ENCODE measurements around the gene ZNF485.
"Not testable (repeated sequence)": the region's sequence is repeated elsewhere in the genome, so short reads cannot be mapped to it uniquely, and the experiment has no call there.

Gene ZNF485

DNA sequence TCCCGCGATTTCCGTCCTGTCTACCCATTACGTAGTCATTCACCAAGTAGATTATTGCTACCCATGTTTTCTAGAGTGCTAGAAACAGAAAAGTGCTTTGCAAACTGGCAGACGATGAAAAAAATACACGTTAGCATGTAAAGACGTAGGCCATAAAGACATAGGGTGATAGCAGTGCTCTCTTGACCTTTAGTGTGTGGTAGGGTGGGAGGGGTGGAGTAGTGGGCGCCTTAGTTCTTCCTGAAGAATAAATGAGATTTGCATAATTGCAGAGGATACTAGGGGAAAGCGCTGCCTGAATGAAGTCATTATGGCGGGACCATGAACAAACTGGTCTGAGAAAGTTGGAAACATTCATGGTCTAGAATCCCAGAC, 948 bp downstream of the ZNF485 start:
- DNase-seq: no peak

DNA sequence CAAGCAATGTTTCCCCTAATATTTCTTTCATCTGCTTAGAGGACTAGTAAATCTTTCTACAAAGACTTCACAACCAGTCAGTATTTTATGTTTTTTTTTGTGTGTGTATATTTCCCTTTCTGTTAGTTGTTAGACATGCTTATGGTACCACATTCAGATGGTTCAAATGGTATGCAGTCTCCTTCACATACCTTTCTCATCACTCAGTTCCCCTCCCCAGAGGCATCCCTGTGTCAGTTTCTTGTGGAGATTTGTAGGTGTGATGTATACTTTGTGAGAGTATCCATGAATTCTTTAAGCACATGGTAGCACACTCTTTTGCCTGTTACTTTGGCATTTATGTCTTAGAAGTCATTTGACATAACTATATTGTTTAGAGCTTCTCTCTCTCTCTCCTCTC, 4.4 kb downstream of the ZNF485 start:
- DNase-seq: no peak

DNA sequence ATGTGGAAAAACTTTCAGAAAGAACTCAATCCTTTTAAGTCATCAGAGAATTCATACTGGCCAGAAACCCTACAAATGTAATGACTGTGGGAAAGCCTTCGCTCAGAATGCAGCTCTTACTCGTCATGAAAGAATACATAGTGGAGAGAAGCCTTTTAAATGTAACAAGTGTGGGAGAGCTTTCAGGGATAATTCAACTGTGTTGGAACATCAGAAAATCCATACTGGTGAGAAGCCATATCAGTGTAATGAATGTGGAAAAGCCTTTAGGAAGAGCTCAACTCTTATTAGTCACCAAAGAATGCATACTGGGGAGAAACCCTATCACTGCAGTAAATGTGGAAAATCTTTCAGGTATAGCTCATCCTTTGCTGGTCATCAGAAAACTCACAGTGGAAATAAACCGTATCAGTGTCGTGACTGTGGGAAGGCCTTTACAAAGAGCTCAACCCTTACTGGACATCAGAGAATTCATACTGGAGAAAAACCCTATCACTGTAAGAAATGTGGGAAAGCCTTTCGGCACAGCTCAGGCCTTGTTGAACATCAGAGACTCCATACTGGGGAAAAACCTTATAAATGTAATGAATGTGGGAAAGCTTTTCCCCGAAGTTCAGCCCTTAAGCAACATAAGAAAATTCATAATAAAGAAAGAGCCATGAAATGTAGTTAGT, 10.6 kb downstream of the ZNF485 start:
- DNase-seq: no peak

DNA sequence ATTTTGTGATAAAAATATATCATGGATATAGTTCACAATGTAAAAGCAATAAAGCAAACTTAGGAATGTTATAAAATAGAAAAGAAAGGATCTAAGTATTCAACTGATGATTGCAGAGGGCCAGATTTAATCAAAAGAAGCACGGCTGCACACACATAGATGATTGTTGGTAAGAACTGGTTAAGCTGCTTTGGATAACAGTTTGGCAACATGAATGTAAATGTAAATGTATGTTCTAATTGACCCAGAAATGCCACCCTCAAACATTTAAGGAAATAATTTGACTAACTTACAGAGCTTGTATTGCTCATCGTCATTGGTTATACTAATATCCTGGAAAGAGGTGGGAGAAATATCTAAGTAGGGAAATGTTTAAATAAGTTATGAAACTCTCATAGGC, 13.1 kb downstream of the ZNF485 start:
- DNase-seq: no peak

DNA sequence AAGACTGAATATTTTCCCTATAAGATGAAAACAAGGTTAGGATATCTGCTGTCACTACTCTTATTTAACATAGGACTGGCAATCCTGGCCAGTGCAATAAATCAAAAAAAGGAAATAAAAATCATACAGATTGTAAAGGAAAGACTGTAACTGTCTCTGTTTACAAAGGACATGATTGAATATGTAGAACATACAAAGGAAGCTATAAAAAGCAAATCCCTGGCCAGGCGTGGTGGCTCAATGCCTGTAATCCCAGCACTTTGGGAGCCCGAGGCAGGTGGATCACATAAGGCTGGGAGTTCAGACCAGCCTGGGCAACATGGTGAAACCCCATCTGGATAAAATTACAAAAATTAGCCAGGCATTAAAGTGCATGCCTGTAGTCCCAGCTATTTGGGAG, 15.8 kb downstream of the ZNF485 start:
- DNase-seq: no peak

DNA sequence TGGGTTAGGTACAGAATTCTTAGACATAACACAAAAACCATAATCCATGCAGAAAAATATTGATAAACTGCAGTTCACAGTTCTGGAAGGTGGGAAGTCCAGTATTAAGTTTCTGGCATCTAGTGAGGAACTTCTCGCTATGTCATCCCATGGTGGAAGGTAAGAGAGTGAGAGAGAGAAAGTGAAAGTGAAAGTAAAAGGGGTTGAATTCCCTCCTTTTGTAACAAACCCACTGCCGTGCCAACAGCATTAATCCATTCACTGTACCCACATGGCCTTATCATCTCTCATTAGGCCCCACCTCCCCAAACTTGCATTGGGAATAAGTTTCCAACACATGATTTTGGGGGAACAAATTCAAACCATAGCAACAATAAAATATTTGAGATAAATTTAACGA, 17.1 kb downstream of the ZNF485 start:
- no peak for DNase-seq

DNA sequence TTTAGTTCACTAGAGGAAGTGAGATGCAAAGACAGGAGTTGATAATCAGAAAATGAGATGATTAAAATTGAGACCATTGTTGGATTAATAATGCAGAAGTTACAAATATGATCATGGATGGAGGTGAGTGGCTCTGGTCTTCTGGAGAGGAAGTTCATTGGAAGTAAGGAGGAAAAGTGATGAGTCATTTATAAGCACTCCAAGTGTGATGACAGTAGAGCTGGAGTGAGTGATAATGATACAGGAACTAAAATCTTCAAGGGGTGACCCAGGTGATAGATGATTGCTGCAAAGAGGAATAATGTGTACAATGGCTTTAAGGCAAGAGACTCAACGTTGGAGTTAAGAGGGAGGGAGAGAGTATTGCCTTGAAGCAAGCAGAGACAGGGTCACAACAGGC, 21.7 kb downstream of the ZNF485 start:
- no peak for DNase-seq

DNA sequence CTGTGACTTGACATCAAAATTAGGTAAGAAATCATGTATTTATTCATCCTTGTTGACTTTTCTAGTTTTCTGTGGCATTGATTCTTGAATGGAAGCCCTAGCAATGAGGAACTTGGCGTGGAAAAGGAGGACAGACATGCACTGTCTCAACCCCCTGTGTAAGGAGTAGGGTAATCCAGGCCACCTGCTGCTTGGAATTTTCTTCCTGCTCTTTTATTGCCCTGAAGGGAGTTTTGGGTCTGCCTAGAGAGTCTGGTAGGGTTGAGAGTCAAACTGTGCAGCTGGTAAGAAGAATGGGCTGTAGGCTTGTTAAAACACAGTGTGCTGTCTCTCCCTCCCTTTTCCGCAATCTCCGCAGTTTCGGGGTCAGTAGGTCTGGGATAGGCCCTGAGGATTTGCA, 22.7 kb downstream of the ZNF485 start:
- DNase-seq: no peak

DNA sequence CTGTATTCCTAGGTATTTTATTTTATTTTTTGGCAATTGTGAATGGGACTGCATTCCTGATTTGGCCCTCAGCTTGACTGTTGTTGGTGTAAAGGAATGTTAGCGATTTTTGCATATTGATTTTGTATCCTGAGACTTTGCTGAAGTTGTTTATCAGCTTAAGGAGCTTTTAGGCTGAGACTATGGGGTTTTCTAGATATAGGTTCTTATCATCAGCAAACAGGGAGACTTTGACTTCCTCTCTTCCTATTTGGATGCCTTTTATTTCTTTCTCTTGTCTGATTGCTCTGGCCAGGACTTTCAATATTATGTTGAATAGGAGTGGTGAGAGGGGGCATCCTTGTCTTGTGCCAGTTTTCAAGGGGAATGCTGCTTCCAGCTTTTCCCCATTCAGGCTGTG, 29.6 kb downstream of the ZNF485 start:
- DNase-seq: not testable (repeated sequence)

DNA sequence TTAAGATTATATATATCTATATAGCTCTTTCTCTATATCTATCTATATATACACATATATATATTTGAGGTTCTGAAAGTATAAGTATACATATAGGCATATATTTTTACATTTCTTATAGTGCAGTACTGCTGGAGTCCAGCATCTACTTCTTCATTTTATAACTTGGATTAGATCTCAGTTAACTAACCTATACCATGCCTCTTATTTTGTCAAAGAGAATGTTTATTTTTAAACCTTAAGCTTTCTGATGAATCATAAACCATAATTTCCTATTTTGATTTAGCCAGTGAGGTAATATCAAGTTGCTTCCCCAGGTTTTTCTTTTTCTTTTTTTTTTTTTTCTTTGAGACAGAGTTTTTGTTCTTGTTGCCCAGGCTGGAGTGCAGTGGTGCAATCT, 34.4 kb downstream of the ZNF485 start:
- no peak for DNase-seq

DNA sequence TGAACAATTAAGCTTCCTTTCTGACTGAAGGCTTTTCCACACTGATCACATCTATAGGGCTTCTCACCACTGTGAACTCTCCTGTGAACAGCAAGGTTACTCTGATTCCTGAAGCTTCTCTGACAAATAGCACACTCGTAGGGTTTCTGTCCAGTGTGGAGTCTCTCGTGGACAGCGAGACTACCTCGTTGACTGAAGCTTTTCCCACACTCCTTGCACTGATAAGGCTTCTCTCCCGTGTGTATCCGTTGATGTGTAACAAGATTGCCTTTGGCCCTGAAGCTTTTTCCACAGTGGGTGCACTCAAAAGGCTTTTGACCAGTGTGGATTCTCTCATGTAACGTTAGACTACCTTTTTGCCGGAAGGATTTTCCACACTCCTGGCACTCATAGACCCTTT, 38.0 kb downstream of the ZNF485 start:
- no peak for DNase-seq

DNA sequence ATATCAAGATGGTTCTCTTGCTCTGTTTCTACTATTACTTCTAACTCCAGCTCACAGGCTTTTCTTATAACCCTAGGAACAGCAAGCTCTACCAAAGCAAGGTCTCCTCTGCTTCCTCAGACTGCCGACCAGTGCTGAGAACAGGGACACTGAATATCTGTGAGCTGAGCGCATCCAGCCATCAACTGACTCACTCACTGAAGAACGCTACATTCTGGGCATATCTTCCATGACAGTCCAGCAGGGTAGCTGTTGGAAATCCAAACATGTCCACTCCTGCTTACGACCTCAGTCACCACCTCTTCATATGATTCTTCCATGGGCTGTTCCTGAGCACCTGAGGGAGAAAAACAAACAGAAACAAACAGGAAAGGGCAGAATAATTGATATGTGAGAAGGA, 39.6 kb downstream of the ZNF485 start:
- DNase-seq: no peak

DNA sequence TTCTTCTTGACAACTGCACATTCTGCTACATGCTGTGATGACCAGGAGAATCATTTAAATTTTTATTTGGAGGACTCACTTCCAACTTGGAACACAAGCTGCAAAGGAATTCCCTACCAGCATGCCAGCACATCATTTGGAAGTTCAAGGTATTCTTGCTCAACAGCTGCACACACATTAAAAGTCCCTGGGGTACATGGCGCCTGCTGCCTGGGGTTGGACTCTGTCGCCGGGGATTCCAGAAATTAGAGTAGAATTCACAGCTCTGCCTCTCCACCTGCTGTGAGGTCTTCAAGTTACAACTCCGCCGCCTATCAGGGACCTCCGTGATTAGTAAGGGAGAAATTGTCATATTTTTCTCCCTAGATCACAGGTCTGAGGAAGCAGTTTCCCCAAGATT, 41.3 kb downstream of the ZNF485 start:
- DNase-seq: no peak

DNA sequence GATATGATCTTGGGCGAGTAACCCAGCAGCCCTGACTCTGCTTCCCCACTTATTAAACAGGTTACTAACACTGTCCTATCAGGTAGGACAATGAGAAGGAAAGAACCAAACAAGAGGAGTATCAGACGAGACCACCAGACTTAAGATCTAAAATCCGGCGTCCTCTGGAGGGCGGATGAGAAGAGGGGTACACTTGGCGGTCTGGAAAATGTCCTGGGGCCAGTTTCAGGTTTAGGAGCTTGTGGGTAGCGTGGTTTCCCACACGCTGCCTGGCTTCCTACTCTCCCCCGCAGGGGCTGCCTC, 41.8 kb downstream of the ZNF485 start:
- DNase-seq: no peak

DNA sequence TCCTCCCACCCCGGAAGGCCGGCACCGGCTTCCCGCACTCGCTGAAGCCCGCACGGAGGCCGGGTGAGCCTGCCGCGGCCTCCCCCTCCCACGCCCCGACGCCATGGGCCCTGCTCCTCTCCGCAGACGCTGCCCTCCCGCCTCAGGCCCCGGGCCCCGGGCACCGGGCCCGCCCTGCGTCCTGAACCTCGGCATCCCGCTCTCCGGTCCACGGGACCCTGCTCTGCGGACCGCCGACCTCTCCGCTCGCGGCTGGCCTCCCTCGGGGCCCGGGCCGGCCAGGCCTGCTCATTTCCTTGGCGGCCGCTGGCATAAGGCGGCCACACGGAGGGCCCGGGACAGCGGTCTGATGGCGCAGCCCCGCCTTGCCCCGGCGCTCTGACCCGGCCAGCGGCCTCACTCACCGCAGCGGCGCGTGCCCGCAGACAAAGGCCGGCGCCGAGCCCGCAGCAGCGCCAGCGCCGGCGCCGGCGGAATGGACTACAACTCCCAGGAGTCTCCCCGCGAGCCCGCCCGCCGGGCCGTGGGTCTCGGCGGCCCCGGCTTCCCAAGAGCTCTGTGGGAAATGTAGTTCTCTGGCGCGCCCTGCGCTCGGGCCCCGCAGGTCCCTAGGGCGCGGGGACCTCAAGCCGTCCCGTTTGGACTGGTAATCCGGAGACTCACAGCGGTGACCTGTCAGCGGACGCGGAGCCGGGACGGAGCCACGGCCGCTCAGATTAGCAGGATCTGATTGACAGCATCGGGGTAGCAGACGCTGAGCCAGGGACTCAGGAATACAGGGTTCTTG, 42.4 kb downstream of the ZNF485 start, which contains the start of gene ZNF32:
Gene ZNF32, minus strand, starts transcription at position 484 of the 787 bp plus-strand sequence. CDS start 2,748 bp downstream, outside the sequence.
- DNase-seq: peak; percentile 96

DNA sequence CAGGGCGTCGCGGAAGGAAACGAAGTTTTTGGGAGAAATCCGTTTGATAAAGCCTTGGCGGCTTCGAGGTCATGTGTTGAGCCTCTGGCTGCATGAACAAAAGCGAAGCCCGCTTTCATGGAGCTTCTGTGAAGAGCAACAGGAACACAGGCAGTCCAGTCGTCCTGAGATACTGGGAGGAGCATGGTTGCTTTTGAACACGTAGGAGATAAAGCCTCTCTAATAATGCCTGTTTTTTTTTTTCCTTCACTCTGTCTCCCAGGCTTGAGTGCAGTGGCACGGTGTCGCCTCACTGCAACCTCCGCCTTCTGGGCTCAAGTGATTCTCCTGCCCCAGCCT, 42.9 kb downstream of the ZNF485 start:
- DNase-seq: no peak

DNA sequence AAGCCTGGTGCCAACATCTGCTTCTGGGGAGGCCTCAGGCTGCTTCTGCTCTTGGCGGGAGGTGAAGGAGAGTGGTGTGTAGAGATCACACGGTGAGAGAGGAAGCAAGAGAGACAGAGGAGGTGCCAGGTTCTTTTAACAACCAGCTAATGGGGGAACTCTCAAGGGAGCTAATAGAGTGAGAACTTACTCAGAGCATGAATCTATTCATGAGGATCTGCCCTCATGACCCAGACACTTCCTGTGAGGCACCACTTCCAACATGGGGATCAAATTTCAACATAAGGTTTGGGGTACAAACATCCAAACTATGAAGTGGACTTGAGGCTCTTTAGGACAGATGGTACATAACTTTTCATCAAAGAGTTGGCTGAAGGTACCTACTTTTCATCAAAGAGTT, 47.5 kb downstream of the ZNF485 start:
- DNase-seq: no peak

DNA sequence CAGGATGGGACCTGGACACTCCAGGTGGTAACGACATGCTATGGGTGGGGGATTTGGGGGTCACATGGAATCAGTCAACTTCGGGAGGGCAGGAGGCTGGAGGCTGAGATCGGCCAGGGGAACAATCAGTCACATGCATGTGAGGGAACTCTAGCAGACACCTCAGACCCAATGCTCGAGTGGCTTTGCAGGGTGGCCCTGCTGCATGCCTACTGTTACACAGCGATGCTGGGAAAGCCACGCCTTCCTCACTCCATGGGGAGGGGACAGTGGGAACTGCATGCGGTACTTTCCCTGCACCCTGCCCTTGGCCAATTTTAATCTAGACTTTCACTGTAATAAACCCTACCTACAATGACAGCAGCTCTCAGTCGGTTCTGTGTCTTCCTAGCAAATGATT, 49.1 kb downstream of the ZNF485 start:
- no peak for DNase-seq

DNA sequence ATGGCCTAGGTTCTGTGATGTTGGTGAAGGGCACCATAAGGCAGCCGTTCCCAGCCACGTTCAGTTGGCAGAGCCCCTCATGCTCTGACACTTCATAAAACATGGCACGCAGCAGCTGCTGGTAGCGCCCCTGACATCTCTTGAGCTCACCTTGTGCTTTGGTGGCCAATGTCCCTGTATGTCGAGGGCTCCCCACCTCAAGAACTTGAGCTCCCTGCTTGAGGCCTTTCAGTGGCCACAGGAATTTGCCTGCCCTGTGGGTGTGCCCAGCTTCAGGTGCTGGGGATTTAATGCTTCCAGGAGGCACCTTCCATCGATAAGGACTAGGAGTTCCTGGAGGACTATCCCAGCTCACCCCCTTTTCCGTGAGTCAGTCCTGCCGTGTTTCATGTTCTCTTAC, 52.0 kb downstream of the ZNF485 start:
- DNase-seq: no peak

DNA sequence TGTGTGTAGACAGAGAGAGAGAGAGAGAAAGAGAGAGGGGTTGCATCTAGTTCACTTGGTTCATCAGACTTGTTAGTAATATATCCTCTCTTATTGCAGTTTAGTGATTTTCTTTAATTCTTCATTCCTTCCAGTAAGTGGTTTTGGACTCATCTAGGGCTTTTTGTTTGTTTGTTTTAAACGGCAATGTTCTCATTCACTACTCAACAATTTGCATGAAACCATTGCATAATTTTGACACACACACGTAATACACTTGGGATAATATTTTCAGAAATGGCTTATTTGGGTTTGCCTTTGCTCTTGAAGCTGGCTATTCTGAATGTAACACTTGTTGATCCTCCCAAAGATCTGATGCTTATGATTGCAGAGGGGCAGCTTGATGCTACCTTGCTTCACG, 58.8 kb downstream of the ZNF485 start:
- no peak for DNase-seq

DNA sequence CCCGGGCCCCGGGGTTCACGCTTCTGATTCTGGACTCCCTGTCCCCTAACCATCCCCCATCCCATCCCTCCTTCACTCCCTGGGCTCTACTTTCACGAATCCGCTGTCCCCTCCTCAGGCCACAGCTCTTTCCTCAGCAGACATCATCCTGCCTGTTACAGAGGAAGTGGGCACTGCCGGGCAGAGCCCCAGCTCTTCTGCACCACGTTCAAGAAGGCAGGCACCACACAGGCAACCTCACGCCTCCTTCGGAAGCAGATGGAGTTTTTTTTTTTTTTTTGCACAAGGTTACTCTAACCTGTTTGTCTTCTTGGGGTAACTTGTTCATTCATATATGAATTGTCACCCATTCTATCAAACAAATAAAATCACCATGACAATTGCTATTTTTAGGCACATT, 60.3 kb downstream of the ZNF485 start:
- no peak for DNase-seq

DNA sequence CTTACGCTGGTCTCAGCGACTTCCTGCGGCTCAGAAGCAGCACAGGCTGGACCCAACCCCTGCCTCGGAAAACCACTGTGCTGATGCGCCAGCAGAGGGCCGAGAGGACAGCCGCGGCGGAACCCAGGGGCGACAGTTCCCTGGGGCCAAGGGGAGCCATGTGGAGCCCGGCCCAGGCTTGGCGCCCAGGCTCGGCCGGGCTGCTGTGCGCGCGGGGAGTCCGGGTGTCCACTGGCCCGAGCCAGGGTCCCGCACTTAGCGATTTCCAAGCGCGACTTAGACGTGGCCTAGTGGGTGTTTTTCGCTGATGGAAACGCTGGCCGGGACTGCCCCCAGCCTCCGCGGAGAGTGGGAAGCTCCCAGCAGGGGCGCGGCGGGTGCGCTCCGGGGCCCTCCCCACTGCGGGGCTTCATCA, 61.1 kb downstream of the ZNF485 start:
- peak; percentile 73 for DNase-seq

All from retina (tissue), 1 donor.